ENCODE data around the gene P4HA3. TPM values are rescaled to one million over a fixed set of nuclear protein-coding genes. Genes with fewer than 3 reads are reported as not detected.

P4HA3 gene
- total RNA-seq, 1 experiment from 2014 or later, result 0.91 TPM

DNA sequence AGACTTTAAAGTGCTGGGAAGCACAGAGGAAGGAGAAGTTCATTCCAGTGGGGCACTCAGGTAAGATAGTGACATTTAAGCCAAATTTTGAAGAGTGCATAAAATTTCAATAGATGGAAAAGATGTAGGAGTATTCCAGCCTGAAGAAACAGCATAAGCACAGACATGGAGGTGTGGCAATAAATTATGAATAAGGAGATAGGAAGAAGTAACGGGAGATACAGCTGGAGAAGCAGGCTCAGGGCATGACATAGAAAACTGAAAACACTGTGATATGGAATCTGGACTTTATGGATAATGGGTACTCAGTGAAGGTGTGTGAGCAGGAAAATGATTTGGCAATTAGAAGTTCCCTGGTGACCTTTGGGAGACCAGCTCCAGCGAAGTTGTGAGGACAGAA is 33.3 kb downstream of the P4HA3 start:
- no peak overlapping the region for H3K9ac ChIP-seq (ENCODE audit: low read length)
- ChIA-PET RAD21 (ENCODE audit: low non-redundant PET in 1 of 2, low total read pairs in 2 of 2, uncharacterized antibody in 2 of 2, unreplicated experiment in 2 of 2) (no interaction called here), CTCF (no interaction called here), POLR2A (no interaction called here)
- H3K27me3 ChIP-seq (ENCODE audit: insufficient read depth, low read length), result no peaks in the 10 kb centered on the region
- ATAC-seq (no peak), DNase-seq (ENCODE audit: low read depth, low spot score) (no peak)
- no peak overlapping the region for H3K4me3 ChIP-seq (replicated peaks in 1 of 2; ENCODE audit: low read depth in 1 of 2, low read length in 2 of 2)
- H3K79me2 ChIP-seq (ENCODE audit: insufficient read depth, low read length), result no peaks in the 10 kb centered on the region
- no TSS peak for BruUV-seq (replicated peaks)
- no peaks in the 10 kb centered on the region for H3K9me2 ChIP-seq (ENCODE audit: insufficient read depth)
- H3K9me3 ChIP-seq (ENCODE audit: control insufficient read depth in 1 of 2, insufficient read depth in 1 of 2, low read depth in 1 of 2, low read length in 2 of 2), result no peaks in the 10 kb centered on the region
- no peaks in the 10 kb centered on the region for H4K20me1 ChIP-seq (ENCODE audit: insufficient read depth)
- H3K4me2 ChIP-seq (ENCODE audit: low read length), result no peak overlapping the region
- H3K36me3 ChIP-seq (ENCODE audit: control insufficient read depth in 1 of 2, insufficient read depth in 2 of 2, low read length in 2 of 2), result no peaks in the 10 kb centered on the region
- intact Hi-C loops (cut with micrococcal nuclease), result no loop called here
- H2AFZ ChIP-seq (ENCODE audit: low read depth, low read length, poor library complexity, severe bottlenecking), result no peak overlapping the region
- no peak for TF ChIP-seq SRF (IDR thresholded peaks at IDR 0.05; ENCODE audit: low read depth)
- TF ChIP-seq EZH2 (IDR thresholded peaks at IDR 0.05), result no peak
- TF ChIP-seq POLR2AphosphoS5 (IDR thresholded peaks at IDR 0.05; ENCODE audit: low read depth, low read length), result no peak
- TF ChIP-seq ZFX (IDR thresholded peaks at IDR 0.05), result no peak
- no peak for TF ChIP-seq RAD21 (IDR thresholded peaks at IDR 0.05; ENCODE audit: low read depth)
- TF ChIP-seq SP1 (IDR thresholded peaks at IDR 0.05; ENCODE audit: low read depth), result no peak
- TF ChIP-seq, protein P1, sequence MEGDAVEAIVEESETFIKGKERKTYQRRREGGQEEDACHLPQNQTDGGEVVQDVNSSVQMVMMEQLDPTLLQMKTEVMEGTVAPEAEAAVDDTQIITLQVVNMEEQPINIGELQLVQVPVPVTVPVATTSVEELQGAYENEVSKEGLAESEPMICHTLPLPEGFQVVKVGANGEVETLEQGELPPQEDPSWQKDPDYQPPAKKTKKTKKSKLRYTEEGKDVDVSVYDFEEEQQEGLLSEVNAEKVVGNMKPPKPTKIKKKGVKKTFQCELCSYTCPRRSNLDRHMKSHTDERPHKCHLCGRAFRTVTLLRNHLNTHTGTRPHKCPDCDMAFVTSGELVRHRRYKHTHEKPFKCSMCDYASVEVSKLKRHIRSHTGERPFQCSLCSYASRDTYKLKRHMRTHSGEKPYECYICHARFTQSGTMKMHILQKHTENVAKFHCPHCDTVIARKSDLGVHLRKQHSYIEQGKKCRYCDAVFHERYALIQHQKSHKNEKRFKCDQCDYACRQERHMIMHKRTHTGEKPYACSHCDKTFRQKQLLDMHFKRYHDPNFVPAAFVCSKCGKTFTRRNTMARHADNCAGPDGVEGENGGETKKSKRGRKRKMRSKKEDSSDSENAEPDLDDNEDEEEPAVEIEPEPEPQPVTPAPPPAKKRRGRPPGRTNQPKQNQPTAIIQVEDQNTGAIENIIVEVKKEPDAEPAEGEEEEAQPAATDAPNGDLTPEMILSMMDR (IDR thresholded peaks at IDR 0.05 in 2 of 3, conservative IDR thresholded peaks at IDR 0.05 in 1 of 3; ENCODE audit: borderline replicate concordance in 1 of 3, insufficient read depth in 1 of 3, low read depth in 2 of 3, low read length in 2 of 3), result no peak
- no peak for TF ChIP-seq JUND (IDR thresholded peaks at IDR 0.05)
- no peak for TF ChIP-seq TCF7L2 (IDR thresholded peaks at IDR 0.05; ENCODE audit: borderline replicate concordance, extremely low read depth, insufficient read depth, insufficient read length)
- H3K27ac ChIP-seq (ENCODE audit: low read depth, low read length), result no peak overlapping the region
- peaks cover 0 to 8% of the 10 kb centered on the region in 2 experiments; a peak in 1 of 4 replicates for H3K4me1 ChIP-seq (ENCODE audit: control insufficient read depth in 1 of 2, insufficient read depth in 2 of 2, low read length in 2 of 2)

DNA sequence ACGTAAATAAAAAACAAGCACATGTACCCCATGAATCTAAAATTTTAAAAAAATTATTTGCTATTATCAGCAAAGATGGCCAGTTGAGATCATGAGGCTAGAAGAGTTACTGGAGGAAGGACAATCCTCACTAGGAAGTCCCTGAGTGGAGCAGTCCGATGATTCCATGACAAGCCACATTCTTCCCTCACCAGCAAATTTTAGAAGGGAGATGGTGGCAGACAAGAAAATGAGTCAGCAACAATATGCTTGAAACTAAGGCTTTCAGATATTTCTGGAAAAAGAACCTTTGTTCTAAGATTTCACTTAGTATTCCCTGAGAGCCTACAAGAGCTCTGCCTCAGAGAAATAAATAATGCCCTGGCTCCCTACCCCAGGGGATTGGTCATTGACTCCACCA is 34.9 kb downstream of the P4HA3 start:
- H3K79me2 ChIP-seq (ENCODE audit: insufficient read depth, low read length), result no peaks in the 10 kb centered on the region
- ChIA-PET RAD21 (ENCODE audit: low non-redundant PET in 1 of 2, low total read pairs in 2 of 2, uncharacterized antibody in 2 of 2, unreplicated experiment in 2 of 2) (no interaction called here), POLR2A (no interaction called here), CTCF (no interaction called here)
- DNase-seq (ENCODE audit: low read depth, low spot score), result no peak
- H3K27ac ChIP-seq (ENCODE audit: low read depth, low read length), result no peak overlapping the region
- no peak for ATAC-seq
- no peak overlapping the region for H2AFZ ChIP-seq (ENCODE audit: low read depth, low read length, poor library complexity, severe bottlenecking)
- H3K4me3 ChIP-seq (replicated peaks in 1 of 2; ENCODE audit: low read depth in 1 of 2, low read length in 2 of 2), result no peak overlapping the region
- TF ChIP-seq, protein P1 (IDR thresholded peaks at IDR 0.05 in 2 of 3, conservative IDR thresholded peaks at IDR 0.05 in 1 of 3; ENCODE audit: borderline replicate concordance in 1 of 3, insufficient read depth in 1 of 3, low read depth in 2 of 3, low read length in 2 of 3), result no peak
- H4K20me1 ChIP-seq (ENCODE audit: insufficient read depth), result no peaks in the 10 kb centered on the region
- BruUV-seq (replicated peaks), result no TSS peak
- H3K9ac ChIP-seq (ENCODE audit: low read length), result no peak overlapping the region
- no peaks in the 10 kb centered on the region for H3K9me2 ChIP-seq (ENCODE audit: insufficient read depth)
- H3K4me2 ChIP-seq (ENCODE audit: low read length), result no peak overlapping the region
- intact Hi-C loops (cut with micrococcal nuclease), result no loop called here
- H3K36me3 ChIP-seq (ENCODE audit: control insufficient read depth in 1 of 2, insufficient read depth in 2 of 2, low read length in 2 of 2), result no peaks in the 10 kb centered on the region
- no peaks in the 10 kb centered on the region for H3K9me3 ChIP-seq (ENCODE audit: control insufficient read depth in 1 of 2, insufficient read depth in 1 of 2, low read depth in 1 of 2, low read length in 2 of 2)
- no peaks in the 10 kb centered on the region for H3K27me3 ChIP-seq (ENCODE audit: insufficient read depth, low read length)
- H3K4me1 ChIP-seq (ENCODE audit: control insufficient read depth in 1 of 2, insufficient read depth in 2 of 2, low read length in 2 of 2), result peaks cover 0 to 8% of the 10 kb centered on the region in 2 experiments; a peak in 1 of 4 replicates
